Measurements from ENCODE around the gene LY6G6C. TPM values are rescaled to one million over a fixed set of nuclear protein-coding genes. Genes with fewer than 3 reads are reported as not detected.

Gene LY6G6C, protein sequence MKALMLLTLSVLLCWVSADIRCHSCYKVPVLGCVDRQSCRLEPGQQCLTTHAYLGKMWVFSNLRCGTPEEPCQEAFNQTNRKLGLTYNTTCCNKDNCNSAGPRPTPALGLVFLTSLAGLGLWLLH
- under 1 TPM in 1 of 3 donors, not detected in 2; 0.16 TPM for polyA plus RNA-seq

DNA sequence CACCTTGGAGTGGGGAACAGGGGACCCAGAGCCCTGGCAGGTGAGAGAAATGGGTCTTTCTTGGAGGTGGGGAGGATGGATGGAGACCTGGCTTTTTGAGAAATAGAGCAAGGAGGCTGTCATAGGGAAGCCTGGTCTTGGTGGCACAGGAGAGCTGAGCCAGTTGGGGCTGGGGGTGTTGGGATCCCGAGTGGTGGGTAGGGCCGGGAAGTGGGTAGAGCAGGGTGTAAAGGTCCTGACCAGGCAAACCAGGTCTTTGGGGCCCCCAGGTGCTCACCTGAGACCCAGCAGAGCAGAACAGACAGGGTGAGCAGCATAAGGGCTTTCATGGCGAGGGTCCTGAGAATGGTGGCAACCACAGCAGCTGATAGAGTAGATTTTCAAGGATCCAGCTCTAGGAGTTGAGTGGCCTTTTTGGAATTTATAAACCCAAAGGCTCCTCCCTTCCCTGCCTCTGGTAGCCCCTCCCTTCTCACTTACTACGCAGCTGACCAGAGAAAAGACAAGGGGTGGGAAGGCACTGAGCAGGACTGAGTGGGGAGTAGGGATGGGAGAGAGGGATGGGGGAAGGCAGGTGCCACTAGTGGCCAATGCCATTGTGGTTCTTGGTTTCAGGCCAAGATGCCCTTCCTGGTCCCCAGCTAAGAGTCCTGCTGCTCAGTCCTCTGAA lies at the start of gene LY6G6C:
Gene LY6G6C (minus strand): TSS at position 396 of the 670 bp plus-strand sequence. CDS start 67 bp downstream, at position 329.
- H3K27ac ChIP-seq (ENCODE audit: low read depth, low read length): no peak within 1 kb of the TSS
- WGBS, 3 donors: 80 to 92% (median 88%) methylated on average over 4 of the region's 4 CpGs

DNA sequence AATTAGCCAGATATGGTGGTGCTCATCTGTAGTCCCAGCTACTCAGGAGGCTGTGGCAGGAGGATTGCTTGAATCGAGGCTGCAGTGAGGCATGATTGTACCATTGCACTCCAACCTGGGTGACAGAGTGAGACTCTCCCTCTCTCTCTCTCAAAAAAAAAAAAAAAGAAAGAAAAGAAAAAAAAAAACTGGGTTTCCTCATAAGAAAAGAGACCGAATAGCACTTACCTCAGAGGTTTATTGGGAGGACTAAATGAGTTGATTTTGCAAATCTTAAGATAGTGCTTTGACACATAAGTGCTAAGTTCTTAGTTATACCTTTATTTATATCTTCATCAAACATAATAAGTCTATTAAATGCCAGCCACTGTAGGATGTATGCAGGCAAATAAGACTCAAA lies 49.3 kb upstream of the LY6G6C start:
- 76 to 90% (median 83%) methylated on average over 2 of the region's 2 CpGs for WGBS, 3 donors

DNA sequence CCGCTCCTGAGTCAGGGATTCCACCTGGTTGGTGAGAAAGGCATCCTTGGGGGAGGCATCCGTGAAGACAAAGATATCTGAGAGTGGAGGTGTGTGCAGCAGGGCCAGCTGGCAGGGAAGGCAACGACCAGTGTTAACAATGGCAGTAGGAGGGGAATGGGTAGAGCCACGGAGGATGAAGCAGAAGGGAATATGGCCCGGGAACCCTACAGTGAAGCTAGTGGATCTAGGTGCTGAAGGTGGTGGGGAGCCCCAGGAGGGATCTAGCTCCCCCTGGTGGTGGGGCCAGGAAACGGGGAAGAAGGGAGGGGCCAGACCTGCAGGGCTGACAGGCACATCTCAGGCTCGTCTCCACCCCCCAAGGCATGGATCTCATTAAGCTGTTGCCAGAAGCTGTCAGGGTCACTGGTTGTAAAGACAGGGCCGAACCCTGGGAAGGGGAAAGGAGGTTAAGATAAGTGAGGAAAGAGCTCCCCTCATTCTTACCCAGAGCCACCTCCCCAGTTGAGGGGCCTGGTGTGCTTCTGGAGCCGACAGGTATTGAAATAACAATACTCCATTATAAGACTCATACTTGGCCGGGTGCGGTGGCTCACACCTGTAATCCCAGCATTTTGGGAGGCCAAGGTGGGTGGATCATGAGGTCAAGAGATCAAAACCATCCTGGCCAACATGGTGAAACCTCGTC lies 48.3 kb upstream of the LY6G6C start:
- 48 to 61% (median 56%) methylated on average over 12 of the region's 12 CpGs for WGBS, 3 donors
- no peak overlapping the region for H3K27ac ChIP-seq (ENCODE audit: low read depth, low read length)

More for the DNA sequence above, 49.3 kb upstream of the LY6G6C start:
- H3K27ac ChIP-seq (ENCODE audit: low read depth, low read length): no peak overlapping the region

DNA sequence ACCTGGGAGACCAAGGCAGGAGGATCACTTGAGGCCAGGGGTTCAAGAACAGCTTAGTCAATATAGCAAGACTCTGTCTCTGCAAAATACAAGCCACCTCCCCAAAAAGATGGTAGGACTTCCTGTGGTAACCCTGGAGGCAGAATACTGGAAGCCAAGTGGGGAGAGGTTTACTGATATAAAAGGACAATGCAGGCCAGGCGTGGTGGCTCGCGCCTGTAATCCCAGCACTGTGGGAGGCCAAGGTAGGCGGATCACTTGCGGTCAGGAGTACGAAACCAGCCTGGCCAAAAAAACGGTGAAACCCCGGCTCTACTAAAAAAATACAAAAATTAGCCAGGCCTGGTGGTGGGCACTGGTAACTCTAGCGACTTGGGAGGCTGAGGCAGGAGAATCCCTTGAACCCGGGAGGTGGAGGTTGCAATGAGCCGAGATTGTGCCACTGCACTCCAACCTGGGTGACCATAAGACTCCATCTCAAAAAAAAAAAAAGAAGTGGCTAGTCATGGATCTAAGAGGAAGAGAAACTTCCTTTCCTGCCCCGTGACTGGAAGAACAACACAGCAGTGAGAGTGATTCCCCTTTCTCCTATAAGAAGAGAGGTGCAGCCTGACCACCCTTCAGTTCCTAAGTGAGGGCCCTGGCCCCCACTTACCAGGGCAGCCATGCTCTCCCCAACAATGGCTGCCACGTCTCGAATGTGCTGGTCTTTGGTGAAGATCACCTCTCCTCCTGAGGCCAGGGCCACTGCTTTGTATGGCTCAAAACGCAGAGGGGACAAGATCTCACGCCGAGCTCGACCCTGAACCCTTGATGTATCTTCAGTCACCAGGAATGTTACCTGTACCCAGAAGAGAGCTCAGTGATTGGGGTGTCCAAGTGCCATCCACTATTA lies 47.1 kb upstream of the LY6G6C start:
- 85 to 89% (median 88%) methylated on average over 18 of the region's 18 CpGs for WGBS, 3 donors
- no peak overlapping the region for H3K27ac ChIP-seq (ENCODE audit: low read depth, low read length)

DNA sequence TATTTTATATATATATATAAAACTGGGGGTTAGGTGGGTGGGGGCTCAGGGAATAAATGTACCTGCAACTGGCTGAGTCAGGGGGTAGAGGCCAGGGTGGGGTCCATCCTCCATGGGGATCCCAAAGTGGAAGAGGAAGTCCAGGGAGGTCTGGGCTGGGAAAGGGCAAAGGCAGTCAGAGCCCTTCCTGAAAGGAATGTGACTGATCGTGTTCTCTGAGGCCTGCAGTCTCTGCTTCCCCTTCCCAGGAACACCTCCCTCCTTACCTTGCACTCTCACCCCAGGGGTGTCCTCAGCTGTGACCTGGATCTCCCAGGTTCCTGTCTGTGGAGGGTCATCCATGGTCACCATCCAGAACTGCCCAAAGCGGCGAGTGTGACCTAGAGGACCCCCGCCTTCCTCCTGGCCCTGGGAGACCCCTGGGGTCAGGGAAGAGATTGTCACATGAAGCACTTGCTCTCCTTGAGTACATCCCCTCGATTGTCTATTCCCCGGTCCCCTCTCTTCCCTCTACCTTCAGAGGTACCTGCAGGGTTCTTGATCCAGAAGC lies 45.6 kb upstream of the LY6G6C start:
- 75 to 84% (median 80%) methylated on average over 6 of the region's 6 CpGs for WGBS, 3 donors
- no peak overlapping the region for H3K27ac ChIP-seq (ENCODE audit: low read depth, low read length)

DNA sequence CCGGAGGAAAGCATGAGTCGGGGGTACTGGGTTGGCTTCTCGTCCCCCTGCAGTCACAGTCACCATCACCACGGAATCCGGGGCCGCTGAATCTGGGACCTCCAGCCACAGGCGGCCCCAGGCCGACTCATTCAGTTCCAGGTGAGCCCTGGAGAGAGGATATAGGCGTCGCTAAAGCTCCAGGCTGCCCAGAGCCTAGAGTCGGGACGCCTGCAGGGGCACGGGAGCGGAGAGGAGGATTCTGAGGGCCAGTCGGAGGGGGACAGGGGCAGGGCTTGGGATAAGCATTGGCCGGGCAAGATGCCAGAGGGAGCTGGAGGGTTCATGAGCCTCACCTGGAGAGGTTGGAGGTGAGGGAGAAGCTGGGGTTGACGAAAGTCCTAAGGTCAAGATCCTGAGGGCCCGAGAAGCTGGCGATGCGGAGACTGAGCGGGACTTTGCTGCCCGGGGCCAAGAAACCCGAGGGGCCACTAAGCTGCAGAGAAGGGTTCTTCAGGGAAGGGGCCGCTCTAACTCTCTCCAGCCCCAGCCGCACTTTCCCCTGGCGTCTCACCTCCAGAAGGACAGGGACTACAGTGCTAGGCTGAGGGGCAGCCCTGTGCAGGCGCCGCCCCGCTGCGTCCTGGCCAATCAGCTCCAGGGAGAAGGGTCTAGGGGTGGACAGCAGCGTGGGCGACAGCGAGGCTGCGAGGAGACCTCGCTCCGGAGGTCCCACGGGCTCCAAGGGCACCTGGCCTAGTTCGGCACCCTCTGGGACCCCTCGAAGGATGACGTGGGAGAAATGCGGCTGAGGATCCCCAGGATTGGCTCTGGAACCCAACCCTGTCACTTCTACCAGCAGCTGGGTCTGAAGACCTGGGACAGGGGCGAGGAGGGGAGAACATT lies 44.6 kb upstream of the LY6G6C start:
- H3K27ac ChIP-seq (ENCODE audit: low read depth, low read length): no peak overlapping the region
- WGBS, 3 donors: 36 to 62% (median 62%) methylated on average over 42 of the region's 42 CpGs

DNA sequence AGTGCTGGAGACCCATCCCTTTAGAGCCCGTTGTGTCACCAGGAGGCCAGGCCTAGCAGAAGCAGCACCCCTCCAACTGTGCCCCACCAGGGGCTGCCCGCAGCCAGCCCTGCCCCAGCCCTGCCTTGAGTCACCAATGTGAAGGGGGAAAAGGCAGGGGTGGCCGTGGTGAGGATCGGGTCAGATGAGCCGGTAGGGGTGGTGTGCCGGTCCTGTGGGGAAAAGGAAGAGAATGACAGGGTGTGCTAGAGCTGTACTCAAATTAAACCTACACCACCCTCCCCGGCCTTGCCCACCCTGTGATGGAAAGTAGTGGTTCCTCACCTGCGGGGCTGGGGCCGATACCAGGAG lies 44.0 kb upstream of the LY6G6C start:
- H3K27ac ChIP-seq (ENCODE audit: low read depth, low read length): no peak overlapping the region
- 87 to 91% (median 87%) methylated on average over 9 of the region's 9 CpGs for WGBS, 3 donors

DNA sequence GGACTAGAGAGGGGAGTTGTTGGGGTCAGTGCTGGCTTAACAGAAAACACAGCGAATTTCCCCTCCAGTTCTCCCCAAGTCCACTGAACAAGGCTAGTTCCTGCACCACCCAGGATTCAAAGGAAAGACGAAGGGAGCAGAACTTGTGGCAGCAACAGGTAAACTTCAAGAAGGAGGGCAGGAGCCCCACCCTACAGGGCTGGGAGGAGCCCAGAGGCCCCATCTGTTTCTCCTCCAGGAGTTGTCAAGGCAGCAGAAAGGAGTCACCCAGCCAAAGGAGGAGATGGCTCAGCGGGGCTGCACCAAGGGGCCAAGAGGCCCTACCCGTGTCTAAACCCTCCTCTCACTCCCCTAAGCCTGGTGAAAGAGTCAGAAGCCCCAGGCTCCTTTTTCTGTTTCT lies 42.7 kb upstream of the LY6G6C start:
- H3K27ac ChIP-seq (ENCODE audit: low read depth, low read length): no peak overlapping the region
- WGBS, 3 donors: 78 to 83% (median 83%) methylated on average over 4 of the region's 4 CpGs

DNA sequence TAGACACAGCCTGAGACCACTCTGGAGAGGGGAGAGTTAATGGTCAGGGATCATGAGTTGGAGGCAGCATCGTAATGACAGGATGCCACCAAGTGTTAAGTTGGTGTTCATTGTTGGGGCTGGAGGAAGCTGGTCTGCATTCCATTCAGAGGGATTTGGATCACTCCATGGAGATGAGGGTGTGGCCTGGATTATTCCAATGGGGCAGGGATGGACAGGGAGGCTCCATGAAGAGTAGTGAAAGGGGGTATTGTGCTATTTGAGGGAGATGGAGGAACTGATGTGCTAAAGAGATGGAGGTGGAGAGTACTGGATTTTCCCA lies 42.0 kb upstream of the LY6G6C start:
- WGBS, 3 donors: 35 to 39% (median 36%) methylated on average over 1 of the region's 1 CpG
- no peak overlapping the region for H3K27ac ChIP-seq (ENCODE audit: low read depth, low read length)

DNA sequence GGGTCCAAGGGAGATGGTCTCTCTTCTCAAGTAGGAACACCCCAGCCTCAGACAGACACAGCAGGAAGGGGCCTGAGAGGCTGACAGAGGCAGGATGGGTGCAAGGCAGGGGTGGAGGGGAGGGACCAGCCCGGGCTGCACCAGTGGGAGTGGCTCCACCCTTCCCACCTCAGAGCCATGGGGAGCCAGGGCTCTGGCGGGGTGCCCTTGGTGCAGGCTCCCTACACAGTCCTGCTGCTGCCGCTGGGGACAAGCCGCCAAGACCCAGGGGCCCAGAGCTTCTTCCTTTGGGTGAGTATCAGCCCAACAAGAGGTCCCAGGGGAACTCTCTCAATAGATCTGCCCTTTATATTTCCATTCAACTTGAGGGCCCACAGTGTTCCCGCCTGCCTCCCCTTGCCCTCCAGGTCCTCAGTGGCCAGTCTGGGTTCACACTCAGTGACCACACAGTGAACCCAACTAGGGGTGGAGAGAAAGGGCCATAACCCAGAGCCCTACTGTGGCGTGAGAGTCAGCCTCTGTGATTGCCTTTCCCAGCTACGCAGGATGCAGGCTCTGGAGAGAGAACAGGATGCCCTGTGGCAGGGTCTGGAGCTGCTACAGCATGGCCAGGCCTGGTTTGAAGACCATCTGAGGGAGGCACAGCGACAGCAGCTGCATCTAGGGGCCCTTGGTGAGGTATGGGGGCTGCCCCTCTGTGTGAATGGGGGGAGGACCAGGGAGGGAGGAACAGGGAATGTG lies 41.5 kb upstream of the LY6G6C start:
- 65 to 80% (median 76%) methylated on average over 8 of the region's 8 CpGs for WGBS, 3 donors
- H3K27ac ChIP-seq (ENCODE audit: low read depth, low read length): no peak overlapping the region

DNA sequence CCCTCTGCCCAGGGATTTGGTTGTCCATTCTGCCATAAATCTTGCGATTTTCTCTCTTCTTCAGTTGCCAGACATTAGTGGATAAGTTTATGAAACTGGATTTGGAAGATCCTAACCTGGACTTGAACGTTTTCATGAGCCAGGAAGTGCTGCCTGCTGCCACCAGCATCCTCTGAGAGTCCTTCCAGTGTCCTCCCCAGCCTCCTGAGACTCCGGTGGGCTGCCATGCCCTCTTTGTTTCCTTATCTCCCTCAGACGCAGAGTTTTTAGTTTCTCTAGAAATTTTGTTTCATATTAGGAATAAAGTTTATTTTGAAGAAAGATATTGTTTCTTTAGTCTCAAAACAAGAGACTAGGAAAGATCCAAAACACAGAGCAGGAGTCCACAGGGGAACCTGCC lies 40.8 kb upstream of the LY6G6C start, which contains the start of gene SAPCD1:
Gene SAPCD1 (plus strand): TSS at position 301 of the 400 bp plus-strand sequence. CDS start 399 bp downstream, outside the sequence.
- no peak within 1 kb of the TSS for H3K27ac ChIP-seq (ENCODE audit: low read depth, low read length)
- 73 to 83% (median 80%) methylated on average over 4 of the region's 4 CpGs for WGBS, 3 donors

DNA sequence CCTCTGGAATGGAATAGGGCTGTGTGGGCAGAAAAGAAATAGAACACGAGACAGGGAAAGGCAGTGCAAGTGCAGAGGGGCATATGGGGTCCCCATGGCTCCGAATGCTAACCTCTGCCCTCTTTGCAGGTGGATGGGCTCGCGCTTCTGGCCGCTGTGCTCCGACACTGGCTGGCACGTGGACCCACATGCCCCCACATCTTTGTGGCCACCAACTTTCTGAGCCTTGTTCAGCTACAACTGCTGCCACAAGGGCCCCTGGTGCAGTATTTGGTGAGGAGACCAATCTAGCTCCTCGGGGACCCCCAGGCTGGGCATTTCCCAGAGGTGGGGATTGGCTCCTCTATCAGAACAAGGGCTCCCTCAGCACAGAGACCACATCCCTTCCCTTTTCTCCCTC lies 39.8 kb upstream of the LY6G6C start:
- 97 to 99% (median 97%) methylated on average over 8 of the region's 8 CpGs for WGBS, 3 donors
- H3K27ac ChIP-seq (ENCODE audit: low read depth, low read length): no peak overlapping the region

DNA sequence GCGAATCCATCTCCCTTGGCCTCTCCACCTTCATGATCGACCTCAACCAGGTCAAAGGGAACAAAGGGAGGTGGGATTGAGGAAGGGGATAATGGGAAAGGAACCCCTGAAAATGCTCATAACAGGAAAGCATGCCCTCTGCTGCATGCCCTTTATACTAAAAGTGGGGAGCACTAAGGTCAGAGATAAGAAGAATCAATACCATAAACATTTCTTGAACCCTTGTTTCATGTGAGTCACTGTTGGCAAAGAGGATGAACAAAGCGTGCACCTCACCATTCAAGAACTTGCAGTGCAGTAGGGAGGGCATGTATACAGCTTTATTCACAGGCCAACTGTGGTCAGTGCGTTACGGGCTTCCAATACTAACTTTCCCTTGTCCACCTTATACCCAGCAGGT lies 39.2 kb upstream of the LY6G6C start:
- WGBS, 3 donors: 85 to 95% (median 93%) methylated on average over 5 of the region's 5 CpGs
- no peak overlapping the region for H3K27ac ChIP-seq (ENCODE audit: low read depth, low read length)

DNA sequence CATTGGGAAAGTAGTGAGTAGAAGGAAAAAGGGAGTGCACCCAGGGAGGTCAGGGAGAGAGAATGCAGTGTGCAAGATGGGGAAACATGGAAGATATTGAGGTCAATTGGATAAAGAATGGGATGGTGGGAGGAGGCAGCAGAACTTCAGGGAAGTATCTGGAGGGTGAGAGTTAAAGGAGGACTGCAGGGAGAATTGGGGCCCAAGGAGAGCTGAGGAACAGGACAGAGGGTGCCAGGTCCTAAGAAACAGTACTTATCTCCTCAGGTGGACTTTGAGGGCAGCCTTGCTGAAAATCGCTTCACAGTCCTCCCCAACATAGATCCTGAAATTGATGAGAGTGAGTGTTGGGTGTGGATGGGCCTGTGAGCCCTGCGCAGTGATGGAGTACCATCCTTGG lies 36.7 kb upstream of the LY6G6C start:
- 90 to 97% (median 95%) methylated on average over 2 of the region's 2 CpGs for WGBS, 3 donors
- H3K27ac ChIP-seq (ENCODE audit: low read depth, low read length): no peak overlapping the region

DNA sequence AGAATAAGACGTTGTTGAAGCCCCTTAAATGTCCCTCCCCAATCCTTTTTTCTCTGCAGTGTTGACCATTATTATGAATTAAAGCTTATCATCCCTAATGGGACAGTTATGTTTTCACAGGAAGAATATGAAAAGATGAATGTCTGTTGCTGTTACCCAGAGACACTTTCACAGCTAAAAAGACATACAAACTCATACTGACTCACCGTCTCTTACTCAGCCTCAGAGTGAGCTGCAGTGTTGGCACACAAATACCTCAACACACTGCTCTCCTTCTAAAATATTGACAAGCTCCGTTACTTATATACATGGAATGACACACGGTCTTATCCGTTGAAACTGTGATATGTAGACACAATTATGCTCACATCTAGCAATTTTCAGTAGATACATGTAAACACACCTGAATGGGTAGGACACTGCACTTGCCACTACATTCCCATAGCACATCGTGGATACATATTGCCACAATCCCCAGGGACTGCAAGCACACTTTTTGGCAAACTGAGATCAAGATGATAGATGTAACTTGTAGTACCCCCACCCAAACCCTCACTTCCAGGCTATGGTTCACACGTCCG lies 31.3 kb upstream of the LY6G6C start:
- no peak overlapping the region for H3K27ac ChIP-seq (ENCODE audit: low read depth, low read length)
- WGBS, 3 donors: 65 to 76% (median 73%) methylated on average over 8 of the region's 8 CpGs

DNA sequence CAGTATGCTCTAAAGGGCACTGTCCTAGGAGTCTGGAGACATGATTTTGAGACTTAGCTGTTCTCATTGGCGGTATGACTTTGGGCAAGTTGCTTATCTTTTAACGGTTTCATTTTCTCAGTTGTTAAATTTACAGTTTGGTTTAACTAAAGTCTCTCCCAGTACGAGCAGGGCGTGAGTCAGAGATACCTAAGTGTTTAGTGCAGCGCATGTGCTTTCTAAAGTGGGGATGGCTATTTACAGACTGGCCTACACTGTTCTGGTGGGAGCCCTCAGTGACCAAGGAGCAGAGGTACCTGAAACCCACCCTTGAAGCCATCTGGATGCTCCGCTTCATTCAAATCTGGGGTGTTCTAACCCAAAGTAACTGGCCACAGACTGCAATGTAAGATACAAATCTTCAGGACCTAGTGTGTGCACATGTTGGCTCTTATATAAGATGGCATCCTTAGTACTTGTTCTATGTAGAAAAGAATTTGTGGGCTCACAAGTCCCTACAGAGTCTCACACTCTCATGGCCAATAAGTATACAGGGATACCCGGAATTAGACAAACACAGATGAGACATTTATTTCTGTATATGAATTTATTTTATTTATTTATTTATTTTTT lies 29.0 kb upstream of the LY6G6C start:
- no peak overlapping the region for H3K27ac ChIP-seq (ENCODE audit: low read depth, low read length)
- WGBS, 3 donors: 85 to 95% (median 88%) methylated on average over 7 of the region's 7 CpGs
